Measurements from ENCODE around the gene SND1. TPM values are rescaled to one million over a fixed set of nuclear protein-coding genes. Genes with fewer than 3 reads are reported as not detected.

The SND1 gene
- total RNA-seq, 1 donor from 2014 or later: 232 TPM

DNA sequence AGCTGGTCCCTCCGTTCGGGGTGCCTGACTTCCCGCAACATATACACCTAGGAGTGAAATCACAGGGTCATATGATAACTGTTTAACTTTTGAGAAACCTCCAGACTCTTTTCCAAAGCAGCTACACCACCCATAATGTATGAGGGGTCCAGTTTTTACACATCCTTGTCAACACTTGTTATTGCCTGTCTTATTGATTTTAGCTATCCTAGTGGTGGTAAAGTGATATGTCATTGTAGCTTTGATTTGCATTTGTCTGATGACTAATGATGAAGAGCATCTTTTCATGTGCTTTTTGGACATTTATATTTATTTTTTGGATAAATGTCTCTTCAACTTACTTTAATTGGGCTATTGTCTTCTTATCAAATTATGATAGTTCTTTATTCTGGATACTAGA is 29.0 kb downstream of the SND1 start:
- no peaks in the 10 kb centered on the region for H3K27me3 ChIP-seq (ENCODE audit: control insufficient read depth, insufficient read depth, low read length)
- no peak overlapping the region for H3K4me3 ChIP-seq (ENCODE audit: low read depth, low read length)
- H3K36me3 ChIP-seq (ENCODE audit: control insufficient read depth, insufficient read depth, low read length): no peaks in the 10 kb centered on the region
- DNase-seq (ENCODE audit: low read depth) (no peak), FAIRE-seq (no peak)
- no peak for TF ChIP-seq CTCF (IDR thresholded peaks at IDR 0.05; ENCODE audit: insufficient read depth, low read length, severe bottlenecking)

DNA sequence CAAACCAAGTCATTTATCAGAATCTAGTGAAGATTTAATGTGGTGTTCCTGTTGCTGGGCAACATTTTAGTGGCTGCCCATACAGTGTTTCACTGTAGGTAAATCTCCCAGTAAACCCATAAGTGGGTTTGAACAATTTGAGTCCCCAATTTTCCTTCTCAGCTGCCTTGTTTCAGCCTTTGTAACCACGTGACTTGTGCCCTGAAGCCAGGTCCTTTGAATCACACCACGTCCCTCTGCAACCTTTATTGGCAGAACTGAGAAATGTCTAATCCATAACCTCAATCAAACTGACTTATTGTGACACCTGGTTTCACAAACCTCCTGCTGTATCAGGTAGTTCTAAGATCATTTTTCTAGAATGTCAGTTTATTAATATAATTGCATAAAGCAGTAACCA is 30.1 kb downstream of the SND1 start:
- peaks cover 3% of the 10 kb centered on the region for H3K36me3 ChIP-seq (ENCODE audit: control insufficient read depth, insufficient read depth, low read length)
- no peak for FAIRE-seq
- no peak overlapping the region for H3K4me3 ChIP-seq (ENCODE audit: low read depth, low read length)
- no peaks in the 10 kb centered on the region for H3K27me3 ChIP-seq (ENCODE audit: control insufficient read depth, insufficient read depth, low read length)
- no peak for TF ChIP-seq CTCF (IDR thresholded peaks at IDR 0.05; ENCODE audit: insufficient read depth, low read length, severe bottlenecking)
- no peak for DNase-seq (ENCODE audit: low read depth)

- DNase-seq (ENCODE audit: low read depth) (no peak), FAIRE-seq (no peak)
- TF ChIP-seq CTCF (IDR thresholded peaks at IDR 0.05; ENCODE audit: insufficient read depth, low read length, severe bottlenecking): no peak
- Histone ChIP-seq H3K27me3 (ENCODE audit: control insufficient read depth, insufficient read depth, low read length) (no peaks in the 10 kb centered on the region), H3K36me3 (ENCODE audit: control insufficient read depth, insufficient read depth, low read length) (peaks cover 3% of the 10 kb centered on the region), H3K4me3 (ENCODE audit: low read depth, low read length) (no peak overlapping the region)
Observed at GRCh38 chr7:127683776-127684681, 32.0 kb downstream of the SND1 start.

GRCh38 chr7:127689194-127689772 is 37.3 kb downstream of the SND1 start:
- Histone ChIP-seq H3K4me3 (ENCODE audit: low read depth, low read length) (no peak overlapping the region), H3K27me3 (ENCODE audit: control insufficient read depth, insufficient read depth, low read length) (no peaks in the 10 kb centered on the region), H3K36me3 (ENCODE audit: control insufficient read depth, insufficient read depth, low read length) (peaks cover 7% of the 10 kb centered on the region)
- peak; percentile 80 for DNase-seq (ENCODE audit: low read depth)
- no peak for FAIRE-seq
- TF ChIP-seq CTCF (IDR thresholded peaks at IDR 0.05; ENCODE audit: insufficient read depth, low read length, severe bottlenecking): no peak

- Histone ChIP-seq H3K36me3 (ENCODE audit: control insufficient read depth, insufficient read depth, low read length) (peaks cover 13% of the 10 kb centered on the region), H3K27me3 (ENCODE audit: control insufficient read depth, insufficient read depth, low read length) (no peaks in the 10 kb centered on the region), H3K4me3 (ENCODE audit: low read depth, low read length) (no peak overlapping the region)
- TF ChIP-seq CTCF (IDR thresholded peaks at IDR 0.05; ENCODE audit: insufficient read depth, low read length, severe bottlenecking): no peak
- FAIRE-seq (no peak), DNase-seq (ENCODE audit: low read depth) (no peak)
Observed at GRCh38 chr7:127690337-127690736, 38.3 kb downstream of the SND1 start.

All from bronchial epithelial cell (primary cell).